AG04449 (cell line): Measurements from ENCODE around the gene TMSB4X.

Experiments used
- CTCF ChIA-PET: fragments of 350-600 bp; formaldehyde crosslinking; extraction: SDS; loops from one replicate; lab custom pipeline; 2021; ENCODE audit warnings: antibody characterized with exemption; lab: Yijun Ruan, JAX
- POLR2A ChIA-PET: fragments of 400-600, 350-600 bp; formaldehyde crosslinking; extraction: SDS; loops from one replicate; lab custom pipeline; 2020; ENCODE audit warnings: antibody characterized with exemption, inconsistent platforms; lab: Yijun Ruan, JAX
- DNase-seq: peaks from one replicate; pipeline ENCODE4 v3.0.0-alpha.2; 2010; ENCODE audit warnings: low read depth, low spot score
- H3K4me3 ChIP-seq: 2 replicates; pipeline ENCODE4 v1.5.1; 2011; ENCODE audit warnings: low read depth, mild to moderate bottlenecking, control low read depth, low read length
- TF ChIP-seq, protein P1 (sequence below): IDR thresholded peaks from one replicate; pipeline ENCODE4 v1.5.1; 2011; ENCODE audit warnings: mild to moderate bottlenecking, moderate library complexity, low read length, control low read depth, inconsistent platforms; ENCODE audit not compliant: insufficient read depth; ENCODE audit errors: missing control alignments

TMSB4X gene

GRCh38 chrX:12945494-12945893, 29.4 kb upstream of the TMSB4X start:
- ChIA-PET CTCF (interaction anchor here (1.2 to 2.8 kb wide), 12 partner anchors 10 to 717 kb away, joined by 3 to 13 read pairs (median 6); no protein-coding TSS in a partner anchor), POLR2A (interaction anchor here (1.8 to 1.9 kb wide), 2 partner anchors 30 to 33 kb away, joined by 13 to 14 read pairs; partner anchors contain the start of gene TMSB4X)
- DNase-seq, result no peak
- TF ChIP-seq, protein P1, sequence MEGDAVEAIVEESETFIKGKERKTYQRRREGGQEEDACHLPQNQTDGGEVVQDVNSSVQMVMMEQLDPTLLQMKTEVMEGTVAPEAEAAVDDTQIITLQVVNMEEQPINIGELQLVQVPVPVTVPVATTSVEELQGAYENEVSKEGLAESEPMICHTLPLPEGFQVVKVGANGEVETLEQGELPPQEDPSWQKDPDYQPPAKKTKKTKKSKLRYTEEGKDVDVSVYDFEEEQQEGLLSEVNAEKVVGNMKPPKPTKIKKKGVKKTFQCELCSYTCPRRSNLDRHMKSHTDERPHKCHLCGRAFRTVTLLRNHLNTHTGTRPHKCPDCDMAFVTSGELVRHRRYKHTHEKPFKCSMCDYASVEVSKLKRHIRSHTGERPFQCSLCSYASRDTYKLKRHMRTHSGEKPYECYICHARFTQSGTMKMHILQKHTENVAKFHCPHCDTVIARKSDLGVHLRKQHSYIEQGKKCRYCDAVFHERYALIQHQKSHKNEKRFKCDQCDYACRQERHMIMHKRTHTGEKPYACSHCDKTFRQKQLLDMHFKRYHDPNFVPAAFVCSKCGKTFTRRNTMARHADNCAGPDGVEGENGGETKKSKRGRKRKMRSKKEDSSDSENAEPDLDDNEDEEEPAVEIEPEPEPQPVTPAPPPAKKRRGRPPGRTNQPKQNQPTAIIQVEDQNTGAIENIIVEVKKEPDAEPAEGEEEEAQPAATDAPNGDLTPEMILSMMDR, result no peak
- no peak overlapping the region for H3K4me3 ChIP-seq

GRCh38 chrX:12946406-12946805, 28.5 kb upstream of the TMSB4X start:
- CTCF ChIA-PET, result interaction anchor here (0.7 to 2.8 kb wide), 39 partner anchors 8 to 762 kb away, joined by 3 to 24 read pairs (median 5); partner anchors contain the start of gene TMSB4X
- no peak overlapping the region for H3K4me3 ChIP-seq
- DNase-seq, result no peak
- TF ChIP-seq, protein P1, result no peak
- POLR2A ChIA-PET, result interaction anchor here (1.2 to 1.9 kb wide), 3 partner anchors 29 to 542 kb away, joined by 6 to 14 read pairs (median 13); partner anchors contain the start of gene TMSB4X

DNA sequence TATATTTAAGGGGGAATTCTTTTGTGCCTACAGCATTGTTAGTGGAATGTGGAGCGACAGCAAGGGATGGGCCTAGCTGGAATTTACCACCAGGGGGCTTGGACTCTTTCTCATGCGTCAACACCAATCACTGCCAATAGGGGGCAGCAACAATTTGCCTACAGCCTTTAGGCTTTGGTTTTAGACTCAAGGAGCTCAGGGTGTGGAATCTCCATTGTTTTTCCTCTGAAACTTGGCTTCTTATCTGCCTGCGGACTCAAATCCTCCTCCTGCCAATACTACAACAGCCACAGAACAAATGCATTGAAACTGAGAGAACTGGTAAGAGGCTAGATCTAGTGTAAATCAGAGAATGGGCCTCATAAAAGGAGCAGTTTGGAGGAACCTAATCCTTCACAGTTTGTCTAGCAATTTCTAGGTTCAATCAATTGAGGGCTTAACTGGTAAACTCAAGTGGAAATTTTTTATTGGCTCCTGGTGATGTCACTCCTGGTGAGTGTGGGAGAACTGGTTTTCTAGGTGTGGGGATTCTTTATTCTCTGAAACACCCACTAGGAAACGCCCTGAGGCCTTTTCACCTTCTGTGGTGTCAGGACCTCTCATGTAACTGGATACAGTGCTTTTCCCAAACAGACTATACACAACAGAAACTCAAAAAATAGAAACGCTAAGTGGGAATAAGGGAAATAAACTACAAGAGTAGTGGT, 27.9 kb upstream of the TMSB4X start:
- CTCF ChIA-PET, result interaction anchor here (0.6 to 2.8 kb wide), 43 partner anchors 9 to 762 kb away, joined by 3 to 24 read pairs (median 4); partner anchors contain the start of gene TMSB4X
- TF ChIP-seq, protein P1, result peak; percentile 89

GRCh38 chrX:12947545-12948235, 27.2 kb upstream of the TMSB4X start:
- CTCF ChIA-PET, result interaction anchor here (1.1 to 2.8 kb wide), 9 partner anchors 15 to 559 kb away, joined by 3 to 24 read pairs (median 6); no protein-coding TSS in a partner anchor

More for the DNA sequence above, 27.9 kb upstream of the TMSB4X start:
- POLR2A ChIA-PET, result interaction anchor here (1.2 to 1.9 kb wide), 3 partner anchors 28 to 541 kb away, joined by 6 to 14 read pairs (median 13); partner anchors contain the start of gene TMSB4X
- no peak overlapping the region for H3K4me3 ChIP-seq
- DNase-seq, result peak; percentile 47

DNA sequence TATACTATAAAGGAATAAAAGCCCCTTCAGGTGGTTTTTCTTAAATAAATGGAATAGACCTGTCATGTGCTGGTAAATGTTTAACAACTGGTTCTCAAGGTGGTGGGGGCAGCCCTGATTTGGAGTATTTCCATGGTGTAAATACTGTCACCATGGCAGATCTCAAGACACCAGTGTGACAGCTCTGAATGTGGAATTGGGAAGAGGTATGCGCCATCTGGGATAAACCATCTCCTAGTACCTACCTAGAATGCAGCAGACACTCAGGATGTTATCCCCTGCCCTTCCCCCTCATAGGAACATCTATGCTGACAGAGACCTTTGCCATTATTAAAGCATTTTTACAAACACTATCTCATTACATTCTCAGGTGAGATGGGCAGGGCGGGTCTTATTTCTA, 26.4 kb upstream of the TMSB4X start:
- CTCF ChIA-PET, result interaction anchor here (1.1 to 1.5 kb wide), 2 partner anchors 48 to 558 kb away, joined by 3 to 5 read pairs; no protein-coding TSS in a partner anchor
- H3K4me3 ChIP-seq, result no peak overlapping the region
- POLR2A ChIA-PET, result interaction anchor here (2.5 kb wide), 1 partner anchor 27 kb away, joined by 21 read pairs; the partner anchor contains the start of gene TMSB4X
- DNase-seq, result no peak
- TF ChIP-seq, protein P1, result no peak

More at GRCh38 chrX:12947545-12948235, 27.2 kb upstream of the TMSB4X start:
- POLR2A ChIA-PET, result interaction anchor here (2.5 kb wide), 1 partner anchor 27 kb away, joined by 21 read pairs; the partner anchor contains the start of gene TMSB4X
- H3K4me3 ChIP-seq, result no peak overlapping the region
- DNase-seq, result no peak
- TF ChIP-seq, protein P1, result no peak
